GM12892 (cell line): Measurements from ENCODE around the gene HBM.
A peak's percentile ranks its signal among the peaks of the same experiment; 100 is the strongest.
"Not testable (repeated sequence)": the region's sequence is repeated elsewhere in the genome, so short reads cannot be mapped to it uniquely, and the experiment has no call there.

Experiments
- DNase-seq: peaks from one replicate; pipeline ENCODE4 v3.0.0; 2011; ENCODE audit not compliant: insufficient read length
- FAIRE-seq: peaks from 2 replicates; lab custom pipeline; 2011; peaks lifted over from hg19 to GRCh38; lab: Jason Lieb, UNC
- POLR2A ChIP-seq: IDR thresholded peaks from 2 replicates; pipeline ENCODE4 v1.6.1; 2011; ENCODE audit warnings: low read depth, low read length, control low read depth
- POLR2AphosphoS5 ChIP-seq: IDR thresholded peaks from 2 replicates; pipeline ENCODE4 v1.6.1; 2011; ENCODE audit warnings: low read depth, low read length, control low read depth
- TAF1 ChIP-seq: IDR thresholded peaks from 2 replicates; pipeline ENCODE4 v1.6.1; 2011; ENCODE audit warnings: low read depth, mild to moderate bottlenecking, control low read depth, low read length, borderline replicate concordance

Gene HBM

DNA sequence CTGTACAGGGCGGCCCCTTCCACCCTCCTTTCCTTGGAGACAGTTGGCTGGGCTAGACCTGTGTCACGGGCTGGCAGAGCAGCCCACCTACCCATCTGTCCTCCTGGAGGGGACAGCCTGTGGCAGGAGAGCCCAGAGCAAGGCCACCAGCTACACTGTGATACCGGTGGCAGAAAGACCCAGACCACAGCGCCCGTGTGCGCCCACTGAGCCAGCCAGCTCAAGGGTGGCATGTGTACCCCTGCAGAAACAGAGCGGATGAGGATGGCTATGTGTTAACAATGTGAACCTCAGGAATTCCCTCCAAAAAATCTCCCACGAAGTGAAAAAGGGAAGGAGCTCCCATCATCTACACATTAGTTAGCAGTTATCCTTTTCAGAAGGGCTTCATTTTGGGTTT lies 21.6 kb downstream of the HBM start:
- DNase-seq (no peak), FAIRE-seq (no peak)
- no peak for TF ChIP-seq TAF1
- no peak for TF ChIP-seq POLR2AphosphoS5
- no peak for TF ChIP-seq POLR2A

DNA sequence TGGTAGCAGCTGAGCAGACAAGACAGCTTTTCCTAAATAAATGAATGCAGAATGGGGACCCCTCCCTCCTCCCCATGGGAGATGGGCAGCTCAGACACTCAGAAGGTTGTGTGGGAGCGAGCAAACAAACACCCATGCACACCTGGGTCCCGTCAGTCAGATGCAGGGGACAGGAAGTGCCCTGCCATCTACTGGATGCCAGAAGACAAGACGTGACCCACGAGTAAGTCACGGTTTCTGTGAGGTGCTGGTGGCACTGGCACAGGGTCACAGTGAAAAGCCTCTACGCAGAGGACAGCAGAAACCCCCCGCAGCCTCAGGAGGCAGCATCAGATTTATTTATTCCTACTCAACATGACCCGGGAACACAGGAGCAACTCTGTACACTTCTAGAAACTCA lies 22.9 kb downstream of the HBM start:
- no peak for FAIRE-seq
- DNase-seq, result no peak
- TF ChIP-seq TAF1, result no peak
- TF ChIP-seq POLR2AphosphoS5, result no peak
- no peak for TF ChIP-seq POLR2A

DNA sequence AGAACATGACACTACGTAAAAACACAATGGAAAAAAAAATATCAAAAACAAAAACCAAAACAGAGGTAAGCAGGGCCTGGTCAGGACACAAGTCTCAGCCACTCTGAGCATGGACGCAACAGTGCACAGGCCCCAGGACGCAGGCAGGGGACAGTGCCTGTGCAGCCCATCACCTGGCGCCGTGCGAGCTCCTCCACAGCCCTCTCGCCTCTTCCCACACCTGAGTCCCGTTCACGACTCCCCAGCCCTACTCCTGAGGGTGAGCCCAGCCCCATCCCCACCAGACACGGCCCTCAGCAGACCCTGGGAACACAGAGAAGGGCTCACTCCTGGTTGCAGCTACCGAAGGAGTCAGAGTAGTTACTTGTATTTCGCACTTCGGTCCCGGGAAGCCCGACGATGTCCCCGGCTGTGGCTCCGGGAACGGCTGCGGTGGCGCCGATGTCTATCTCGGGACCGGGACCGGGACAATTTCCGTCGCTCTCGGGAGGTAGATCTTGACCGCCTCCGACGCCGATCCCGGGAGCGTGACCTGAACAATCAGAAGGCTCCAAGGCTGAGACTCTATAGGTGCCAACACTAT lies 23.9 kb downstream of the HBM start:
- FAIRE-seq (no peak), DNase-seq (no peak)
- TF ChIP-seq TAF1 (no peak), POLR2AphosphoS5 (0 out of 2 replicates have a peak, but pooled peaks have one; percentile 33)

DNA sequence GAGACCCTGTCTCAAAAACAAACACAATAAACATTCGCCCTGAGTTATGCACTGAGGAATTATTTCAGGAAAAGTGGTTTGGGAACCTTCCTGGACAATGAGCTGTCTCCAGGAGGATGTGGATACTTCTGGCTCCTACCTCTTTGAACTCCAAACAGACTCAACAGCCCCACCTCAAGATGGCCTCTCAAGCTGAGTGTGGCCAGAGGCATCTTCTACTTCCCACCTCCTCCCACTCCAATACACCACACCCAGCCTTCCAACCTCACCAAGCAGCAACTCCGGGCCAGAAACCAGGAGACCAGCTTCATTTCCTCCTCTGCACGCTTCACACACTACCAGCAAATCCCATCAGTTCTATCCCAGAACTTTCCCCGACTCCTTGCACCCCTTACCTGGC lies 26.1 kb downstream of the HBM start:
- FAIRE-seq, result no peak
- TF ChIP-seq POLR2AphosphoS5, result no peak

DNA sequence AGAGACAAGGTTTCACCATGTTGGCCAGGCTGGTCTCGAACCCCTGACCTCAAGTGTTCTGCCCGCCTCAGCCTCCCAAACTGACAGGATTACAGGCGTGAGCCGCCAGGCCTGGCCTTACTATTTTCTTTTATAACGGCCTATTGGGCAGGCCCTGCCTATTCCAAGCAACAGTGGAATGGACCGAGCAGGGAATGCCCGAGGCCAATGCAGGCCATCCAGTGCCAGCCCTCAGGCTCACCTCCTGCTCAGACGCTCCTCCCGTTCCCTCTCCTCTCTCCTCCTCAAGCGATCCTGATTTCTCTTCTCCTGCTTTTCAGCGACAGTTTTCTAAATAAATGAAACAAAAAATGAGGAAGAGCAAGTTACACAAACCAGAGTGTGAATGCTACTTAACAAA lies 26.9 kb downstream of the HBM start:
- TF ChIP-seq POLR2A (no peak), POLR2AphosphoS5 (no peak), TAF1 (no peak)
- FAIRE-seq, result no peak
- DNase-seq, result no peak

More for the DNA sequence above, 26.1 kb downstream of the HBM start:
- no peak for DNase-seq

DNA sequence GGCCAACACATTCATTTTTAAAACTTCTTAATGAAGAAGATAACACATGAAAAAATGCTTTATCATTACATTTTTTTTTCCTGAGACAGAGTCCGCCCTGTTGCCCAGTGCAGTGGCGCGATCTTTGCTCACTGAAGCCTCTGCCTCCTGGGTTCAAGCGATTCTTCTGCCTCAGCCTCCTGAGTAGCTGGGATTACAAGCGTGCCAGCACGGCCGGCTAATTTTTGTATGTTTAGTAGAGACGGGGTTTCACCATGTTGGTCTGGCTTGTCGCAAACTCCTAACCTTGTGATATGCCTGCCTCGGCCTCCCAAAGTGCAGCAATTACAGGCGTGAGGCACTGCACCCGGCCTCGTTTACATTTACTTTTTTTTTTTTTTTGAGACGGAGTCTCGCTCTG lies 27.7 kb downstream of the HBM start:
- DNase-seq (no peak), FAIRE-seq (no peak)
- no peak for TF ChIP-seq TAF1
- no peak for TF ChIP-seq POLR2AphosphoS5
- TF ChIP-seq POLR2A, result no peak

DNA sequence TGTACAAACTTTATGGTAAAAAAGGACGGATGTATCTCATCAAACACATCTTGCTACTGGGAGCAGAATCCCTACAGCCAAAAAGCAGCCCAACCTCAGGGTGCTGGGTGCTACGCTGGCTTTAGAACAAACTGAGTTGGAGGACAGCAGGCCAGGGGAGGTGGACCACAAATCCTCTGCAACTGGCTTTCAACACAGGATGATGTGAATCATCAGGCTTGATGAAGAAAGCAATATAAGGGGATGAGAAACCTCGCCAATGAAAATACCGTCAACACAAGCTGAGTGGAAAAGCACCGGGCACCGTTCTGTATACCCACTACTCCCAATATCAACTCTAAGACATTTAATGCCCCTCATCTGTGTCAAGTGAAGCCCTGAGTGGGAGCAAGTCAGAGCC lies 28.7 kb downstream of the HBM start:
- FAIRE-seq (no peak), DNase-seq (no peak)
- TF ChIP-seq POLR2AphosphoS5 (no peak), TAF1 (no peak), POLR2A (no peak)

DNA sequence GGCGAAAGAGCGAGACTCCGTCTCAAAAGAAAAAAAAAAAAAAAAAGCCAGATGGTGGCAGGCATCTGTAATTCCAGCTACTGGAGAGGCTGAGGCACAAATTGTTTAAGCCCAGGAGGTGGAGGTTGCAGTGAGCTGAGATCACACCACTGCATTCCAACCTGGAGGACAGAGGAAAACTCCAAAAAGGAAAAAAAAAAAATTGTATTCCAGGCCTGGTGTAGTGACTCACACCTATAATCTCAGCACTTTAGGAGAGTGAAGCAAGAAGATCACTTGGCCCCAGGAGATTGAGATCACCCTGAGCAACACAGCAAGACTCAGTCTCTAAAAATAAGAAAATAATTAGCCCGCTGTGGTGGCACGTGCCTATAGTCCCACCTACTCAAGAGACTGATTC lies 34.6 kb downstream of the HBM start:
- no peak for DNase-seq
- FAIRE-seq, result no peak
- TF ChIP-seq POLR2A (no peak), TAF1 (no peak), POLR2AphosphoS5 (no peak)

DNA sequence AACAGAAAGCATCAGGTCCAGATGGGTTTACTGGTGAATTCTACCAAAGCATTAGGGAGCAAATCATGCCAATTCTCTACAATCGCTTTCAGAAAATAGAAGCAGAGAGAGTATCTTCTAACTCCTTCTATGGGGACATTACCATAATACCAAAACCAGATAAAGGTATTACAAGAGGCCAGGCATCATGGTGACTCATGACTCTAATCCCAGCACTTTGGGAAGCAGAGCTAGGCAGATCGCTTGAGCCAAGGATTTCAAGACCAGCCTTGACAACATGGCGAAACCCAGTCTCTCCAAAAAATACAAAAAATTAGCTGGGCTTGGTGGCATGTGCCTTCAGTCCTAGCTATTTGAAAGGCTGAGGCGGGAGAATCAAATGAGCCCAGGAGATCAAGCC lies 37.5 kb downstream of the HBM start:
- FAIRE-seq (no peak), DNase-seq (no peak)
- TF ChIP-seq TAF1 (no peak), POLR2A (no peak), POLR2AphosphoS5 (no peak)

DNA sequence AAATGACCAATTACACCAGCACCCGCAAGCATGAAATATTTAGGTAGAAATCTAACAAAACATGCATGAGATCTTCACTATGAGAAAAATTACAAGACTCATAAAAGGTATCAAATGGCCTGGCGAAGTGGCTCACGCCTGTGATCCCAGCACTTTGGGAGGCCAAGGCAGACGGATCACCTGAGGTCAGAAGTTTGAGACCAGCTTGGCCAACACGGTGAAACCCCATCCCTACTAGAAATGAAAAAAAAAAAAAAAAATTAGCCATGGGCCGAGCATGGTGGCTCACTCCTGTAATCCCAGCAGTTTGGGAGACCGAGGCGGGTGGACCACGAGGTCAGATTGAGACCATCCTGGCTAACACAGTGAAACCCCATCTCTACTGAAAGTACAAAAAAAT lies 38.3 kb downstream of the HBM start:
- not testable (repeated sequence) for DNase-seq, FAIRE-seq

DNA sequence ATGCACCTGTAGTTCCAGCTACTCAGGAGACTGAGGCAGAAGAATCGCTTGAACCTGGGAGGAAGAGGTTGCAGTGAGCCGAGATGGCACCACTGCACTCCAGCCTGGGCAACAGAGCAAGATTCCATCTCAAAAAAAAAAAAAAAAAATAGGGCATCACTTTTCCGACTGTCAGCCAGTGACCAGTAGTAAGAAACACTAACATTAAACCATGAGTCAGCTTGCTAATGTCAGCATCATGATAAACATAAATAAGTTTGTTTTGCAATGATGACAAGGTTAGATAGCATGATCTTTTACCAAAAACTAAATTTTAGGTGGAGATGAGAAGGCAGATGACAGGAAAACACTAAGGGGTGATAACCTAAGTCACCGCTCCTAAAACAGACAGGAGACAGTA lies 43.6 kb downstream of the HBM start:
- FAIRE-seq, DNase-seq: not testable (repeated sequence)

DNA sequence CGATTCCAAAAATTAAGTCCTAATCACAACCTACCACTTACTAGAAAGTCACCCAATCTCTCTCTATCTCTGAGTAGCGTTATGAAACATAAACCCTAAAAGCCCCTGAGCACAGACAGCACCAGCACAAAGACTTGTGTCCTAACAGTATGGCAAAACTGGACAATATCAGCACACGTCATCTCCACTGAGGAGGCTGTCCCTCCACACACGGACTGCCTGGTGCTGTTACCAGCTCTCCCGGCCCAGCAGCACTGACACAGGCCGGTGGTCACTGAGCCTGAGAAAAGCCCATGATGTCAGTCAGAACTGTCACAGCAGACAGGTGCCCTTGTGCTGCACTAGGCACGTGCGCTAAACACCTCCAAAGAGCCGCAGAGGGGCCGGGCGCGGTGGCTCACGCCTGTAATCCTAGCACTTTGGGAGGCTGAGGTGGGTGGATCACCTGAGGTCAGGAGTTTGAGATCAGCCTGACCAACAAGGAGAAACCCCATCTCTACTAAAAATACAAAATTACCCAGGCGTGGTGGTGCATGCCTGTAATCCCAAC lies 45.9 kb downstream of the HBM start:
- not testable (repeated sequence) for FAIRE-seq

DNA sequence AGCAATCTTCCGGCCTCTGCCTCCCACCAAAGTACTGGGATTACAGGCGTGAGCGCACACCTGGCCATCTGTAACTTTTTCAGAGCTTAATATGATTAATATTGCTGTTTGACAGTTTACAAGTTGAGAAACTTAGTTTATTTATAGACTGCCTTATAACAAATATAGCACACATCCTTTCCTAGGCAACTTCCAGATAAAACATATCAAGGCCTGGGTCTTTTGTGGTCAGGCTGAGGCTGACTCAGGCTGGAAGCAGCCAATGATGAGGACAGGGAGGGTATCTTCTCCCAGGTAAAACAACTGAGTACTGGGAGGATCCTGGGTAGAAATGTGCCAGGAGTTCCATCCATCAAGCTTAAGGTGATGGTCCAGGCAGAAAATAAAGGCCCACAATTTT lies 47.2 kb downstream of the HBM start:
- TF ChIP-seq POLR2AphosphoS5 (no peak), TAF1 (no peak), POLR2A (no peak)
- no peak for FAIRE-seq

More for the DNA sequence above, 45.9 kb downstream of the HBM start:
- not testable (repeated sequence) for DNase-seq

More for the DNA sequence above, 47.2 kb downstream of the HBM start:
- DNase-seq, result no peak
